HG03060 (cell line): Measurements from ENCODE around the gene RNF168.
"Not testable (repeated sequence)": the region's sequence is repeated elsewhere in the genome, so short reads cannot be mapped to it uniquely, and the experiment has no call there.

Experiments
- ATAC-seq: cut with Tn5 transposase; IDR thresholded peaks from one replicate; pipeline ENCODE4 v1.9.1; 2021; ENCODE audit warnings: low read depth, moderate number of reproducible peaks; ENCODE audit not compliant: unreplicated experiment

RNF168 gene, protein sequence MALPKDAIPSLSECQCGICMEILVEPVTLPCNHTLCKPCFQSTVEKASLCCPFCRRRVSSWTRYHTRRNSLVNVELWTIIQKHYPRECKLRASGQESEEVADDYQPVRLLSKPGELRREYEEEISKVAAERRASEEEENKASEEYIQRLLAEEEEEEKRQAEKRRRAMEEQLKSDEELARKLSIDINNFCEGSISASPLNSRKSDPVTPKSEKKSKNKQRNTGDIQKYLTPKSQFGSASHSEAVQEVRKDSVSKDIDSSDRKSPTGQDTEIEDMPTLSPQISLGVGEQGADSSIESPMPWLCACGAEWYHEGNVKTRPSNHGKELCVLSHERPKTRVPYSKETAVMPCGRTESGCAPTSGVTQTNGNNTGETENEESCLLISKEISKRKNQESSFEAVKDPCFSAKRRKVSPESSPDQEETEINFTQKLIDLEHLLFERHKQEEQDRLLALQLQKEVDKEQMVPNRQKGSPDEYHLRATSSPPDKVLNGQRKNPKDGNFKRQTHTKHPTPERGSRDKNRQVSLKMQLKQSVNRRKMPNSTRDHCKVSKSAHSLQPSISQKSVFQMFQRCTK

DNA sequence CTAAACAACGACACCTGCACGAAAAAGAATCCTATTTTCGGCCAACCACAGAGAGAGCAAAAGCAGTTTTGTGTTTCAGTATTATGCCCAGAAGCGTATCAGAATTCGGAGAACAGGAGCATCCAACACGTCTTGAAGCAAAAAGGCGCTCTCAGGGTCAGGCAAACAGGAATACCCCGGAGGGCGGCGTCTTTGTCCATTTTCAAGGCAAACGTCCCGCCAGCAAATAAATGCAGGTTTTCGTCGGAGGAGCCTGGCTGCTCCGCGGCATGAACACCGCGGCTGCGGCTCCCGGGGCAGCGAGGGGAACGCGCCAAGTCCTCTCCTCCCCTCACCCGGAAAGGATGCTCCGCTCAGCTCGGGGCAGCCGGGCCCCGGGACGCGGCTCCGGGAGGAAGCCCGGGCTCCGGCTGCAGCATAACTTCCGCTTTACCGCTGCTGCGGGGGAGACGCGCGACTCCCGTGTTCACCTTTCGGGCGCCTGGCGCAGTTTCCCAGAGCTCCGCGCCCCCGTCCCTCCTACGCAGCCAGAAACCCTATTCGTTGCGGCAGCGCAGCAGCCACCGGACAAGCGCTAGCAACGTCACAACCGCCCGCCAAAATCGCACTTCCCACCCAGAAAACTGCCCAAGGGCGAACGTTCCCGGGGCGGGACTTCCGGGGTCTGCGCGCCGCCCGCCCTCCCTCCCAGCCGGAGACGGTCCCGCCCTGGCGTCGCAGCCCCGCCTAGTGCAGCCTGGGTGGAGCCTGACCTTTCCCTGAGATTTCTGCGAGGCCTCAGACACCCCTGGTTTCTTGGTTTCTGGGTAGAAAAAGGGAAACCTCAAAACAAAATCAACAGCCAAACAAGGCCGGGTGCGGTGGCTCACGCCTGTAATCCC lies at the start of gene RNF168:
Gene RNF168 (minus strand): TSS at position 573 of the 881 bp plus-strand sequence. CDS start 595 bp downstream, outside the sequence.
- ATAC-seq: peak; percentile 74

DNA sequence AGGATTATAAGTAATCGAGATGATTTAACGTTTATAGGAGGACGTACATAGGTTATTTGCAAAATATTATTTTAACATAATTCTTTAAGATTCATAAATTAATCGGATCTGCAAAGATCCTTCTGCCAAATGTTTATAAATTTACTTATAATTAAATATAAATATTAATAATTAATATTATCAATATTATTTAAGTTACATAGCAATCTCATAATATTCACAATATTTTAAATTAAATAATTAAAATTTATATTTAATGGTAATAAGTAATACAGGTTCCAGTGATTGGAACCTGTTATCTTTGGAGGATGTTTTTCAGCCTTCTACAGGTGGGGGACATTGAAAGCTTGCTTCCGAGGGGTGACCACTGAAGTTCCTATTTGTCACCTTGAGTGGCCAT lies 48.7 kb upstream of the RNF168 start:
- no peak for ATAC-seq

DNA sequence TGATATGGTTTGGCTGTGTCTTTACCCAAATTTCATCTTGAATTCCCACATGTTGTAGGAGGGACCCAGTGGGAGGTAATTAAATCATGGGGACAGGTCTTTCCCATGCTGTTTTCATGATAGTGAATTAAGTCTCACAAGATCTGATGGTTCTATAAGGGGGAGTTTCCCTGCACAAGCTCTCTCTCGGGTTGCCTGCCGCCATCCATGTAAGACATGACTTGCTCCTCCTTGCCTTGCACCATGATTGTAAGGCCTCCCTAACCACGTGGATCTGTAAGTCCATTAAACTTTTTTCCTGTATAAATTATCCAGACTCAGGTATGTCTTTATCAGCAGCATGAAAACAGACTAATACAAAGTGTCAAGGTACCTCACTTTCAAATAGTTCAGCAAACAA lies 46.6 kb upstream of the RNF168 start:
- not testable (repeated sequence) for ATAC-seq

DNA sequence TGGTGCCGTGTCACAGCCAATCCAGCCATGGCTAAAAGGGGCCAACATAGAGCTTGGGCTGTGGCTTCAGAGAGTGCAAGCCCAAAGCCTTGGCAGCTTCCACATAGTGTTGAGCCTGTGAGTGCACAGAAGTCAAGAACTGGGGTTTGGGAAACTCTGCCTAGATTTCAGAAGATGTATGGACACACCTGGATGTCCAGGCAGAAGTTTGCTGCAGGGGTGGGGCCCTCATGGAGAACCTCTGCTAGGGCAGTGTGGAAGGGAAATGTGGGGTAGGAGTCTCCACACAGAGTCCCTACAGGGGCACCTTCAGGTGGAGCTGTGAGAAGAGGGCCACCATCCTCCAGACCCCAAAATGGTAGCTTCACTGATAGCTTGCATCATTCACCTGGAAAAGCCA lies 45.7 kb upstream of the RNF168 start:
- not testable (repeated sequence) for ATAC-seq

DNA sequence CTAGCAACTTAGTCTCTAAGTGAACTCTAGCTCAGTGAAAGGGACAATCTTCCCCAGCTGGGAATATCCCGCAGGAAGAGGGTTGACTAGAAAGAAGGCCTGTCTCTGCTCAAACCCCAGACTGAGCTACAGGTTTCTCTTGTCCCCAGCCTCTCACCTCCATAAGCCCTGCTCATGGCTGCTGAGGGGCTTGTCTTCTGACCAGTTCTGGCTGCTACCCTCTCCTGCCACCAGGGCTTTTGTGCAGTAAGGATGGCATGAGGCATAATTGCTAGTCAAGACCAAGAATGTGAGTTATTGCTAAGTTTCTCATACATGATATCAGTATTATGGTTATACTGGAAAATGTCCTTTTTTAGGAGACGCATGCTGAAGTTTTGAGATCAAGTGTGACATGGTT lies 43.5 kb upstream of the RNF168 start:
- no peak for ATAC-seq

DNA sequence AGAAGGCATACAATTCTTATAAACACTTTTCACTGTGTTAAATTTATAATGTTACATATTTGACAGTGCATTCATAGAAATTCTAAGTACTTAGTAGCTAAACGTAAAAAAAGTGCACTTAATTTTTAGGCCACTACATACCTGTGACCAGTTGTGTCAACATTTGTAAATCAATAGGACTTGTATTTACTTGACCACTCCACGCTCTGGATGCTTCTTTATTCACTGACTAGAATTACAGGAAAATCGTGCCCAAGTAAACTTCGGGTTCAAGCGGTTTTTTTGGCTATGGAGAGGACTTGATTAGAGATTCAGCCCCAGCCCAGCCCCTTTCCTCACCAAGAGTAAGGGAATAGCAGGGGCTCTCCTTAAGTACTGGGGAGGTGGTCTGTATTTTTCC lies 43.0 kb upstream of the RNF168 start:
- no peak for ATAC-seq

DNA sequence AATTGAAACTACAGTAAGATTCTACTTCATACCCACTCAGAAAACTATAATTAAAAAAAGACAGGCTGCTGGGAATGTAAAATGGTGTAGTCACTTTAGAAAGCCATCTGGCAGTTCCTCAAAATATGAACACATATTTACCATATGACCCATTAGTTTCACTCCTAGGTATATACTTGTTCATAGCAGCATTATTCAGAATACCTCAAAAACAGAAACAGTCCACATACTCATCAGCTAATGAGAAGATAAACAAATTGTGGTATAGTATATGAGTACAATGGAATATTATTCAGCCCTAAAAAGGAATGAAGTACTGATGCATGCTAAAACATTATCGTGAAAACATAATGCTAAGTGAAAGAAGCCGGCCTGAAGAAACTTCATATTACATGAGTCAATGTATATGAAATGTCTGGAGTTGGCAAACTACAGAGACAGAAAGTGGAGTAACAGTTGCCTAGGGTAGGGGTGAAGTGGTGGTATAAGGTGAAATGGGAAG lies 41.0 kb upstream of the RNF168 start:
- ATAC-seq: no peak

DNA sequence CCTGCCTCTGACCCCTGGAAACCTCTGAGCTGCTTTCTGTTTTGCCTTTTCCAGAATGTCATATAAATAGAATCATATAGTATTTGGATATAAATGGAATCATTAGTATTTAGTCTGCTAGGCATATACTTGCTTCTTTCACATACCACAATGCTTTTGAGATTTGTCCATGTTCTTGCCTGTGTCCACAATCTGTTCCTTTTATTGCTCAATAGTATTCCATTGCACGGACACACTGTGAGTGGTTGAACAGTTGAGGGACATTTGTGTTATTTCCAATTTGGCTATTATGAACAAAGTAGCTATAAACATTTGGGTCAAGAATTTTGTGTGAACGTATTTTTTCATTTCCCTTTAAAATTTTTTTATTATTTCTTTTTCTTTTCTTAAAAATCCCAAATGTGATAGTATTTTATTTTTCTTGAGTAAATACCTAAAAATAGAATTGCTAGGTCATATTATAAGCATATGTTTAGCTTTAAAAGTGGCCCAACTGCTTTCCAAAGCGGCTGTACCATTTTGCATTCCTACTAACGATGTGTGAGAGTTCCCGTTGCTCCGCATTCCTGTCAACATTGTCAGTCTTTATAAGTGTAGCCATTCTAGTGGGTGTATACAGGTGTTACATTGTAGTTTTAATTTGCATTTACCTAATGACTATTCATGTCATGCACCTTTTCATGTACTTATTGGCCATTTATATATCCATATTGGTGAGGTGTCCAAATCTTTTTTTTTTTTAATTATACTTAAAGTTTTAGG lies 38.3 kb upstream of the RNF168 start:
- no peak for ATAC-seq

DNA sequence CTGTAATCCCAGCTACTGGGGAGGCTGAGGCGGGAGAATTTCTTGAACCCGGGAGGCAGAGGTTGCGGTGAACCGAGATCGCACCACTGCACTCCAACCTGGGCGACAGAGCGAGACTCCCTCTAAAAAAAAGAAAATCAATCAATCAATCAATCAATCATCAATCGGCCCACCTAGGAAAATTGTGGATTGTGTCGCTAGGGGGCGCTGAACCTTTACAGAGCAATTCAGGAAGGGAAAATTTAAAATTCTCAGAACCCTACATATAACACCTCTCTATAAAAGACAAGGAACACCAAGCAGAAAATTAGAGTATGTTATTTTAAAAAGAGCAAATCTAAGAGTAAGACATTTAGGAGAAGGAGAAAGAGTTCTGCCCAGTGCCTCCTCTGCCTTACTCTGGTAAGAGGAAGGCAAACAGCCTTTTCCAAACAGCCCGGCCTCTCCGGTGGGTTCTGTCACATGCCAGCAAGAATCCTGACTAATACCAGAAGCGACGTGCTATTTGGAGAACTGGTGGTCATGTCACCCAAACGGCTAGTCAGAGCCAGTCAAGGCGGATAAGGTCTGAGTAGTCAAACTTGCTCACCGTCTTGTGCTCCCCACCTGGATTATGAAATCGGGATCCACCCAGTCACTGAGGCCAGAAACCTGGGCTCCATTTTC lies 33.9 kb upstream of the RNF168 start:
- no peak for ATAC-seq

DNA sequence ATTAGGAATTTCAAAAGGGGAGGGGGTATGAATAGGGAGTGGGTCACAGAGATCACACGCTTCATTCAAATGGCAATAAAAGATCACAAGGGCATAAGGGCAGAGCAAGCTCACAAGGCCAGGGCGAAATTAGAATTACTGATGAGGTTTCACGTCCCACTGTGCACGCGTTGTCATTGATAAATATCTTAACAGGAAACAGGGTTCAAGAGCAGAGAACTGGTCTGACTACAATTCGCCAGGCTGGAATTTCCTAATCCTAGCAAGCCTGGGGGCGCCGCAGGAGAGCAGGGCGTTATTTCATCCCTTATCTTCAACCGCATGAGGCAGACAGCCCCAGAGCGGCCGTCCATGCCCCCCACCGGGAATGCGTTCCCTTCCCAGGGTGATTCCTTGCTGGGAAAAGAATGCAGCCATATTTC lies 29.7 kb upstream of the RNF168 start:
- no peak for ATAC-seq

DNA sequence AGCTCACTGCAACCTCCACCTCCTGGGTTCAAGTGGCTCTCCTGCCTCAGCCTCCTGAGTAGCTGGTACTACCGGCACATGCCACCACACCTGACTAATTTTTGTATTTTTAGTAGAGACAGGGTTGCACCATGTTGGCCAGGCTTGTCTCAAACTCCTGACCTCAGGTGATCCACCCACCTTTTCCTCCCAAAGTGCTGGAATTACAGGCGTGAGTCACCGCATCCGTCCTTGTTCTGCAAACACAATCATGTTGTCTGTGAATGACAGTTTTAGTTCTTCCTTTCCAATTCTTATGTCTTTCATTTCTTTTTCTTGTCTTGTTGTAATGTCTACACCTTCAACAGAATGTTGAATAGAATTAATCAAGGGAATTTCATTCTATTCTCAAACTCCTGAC lies 27.9 kb upstream of the RNF168 start:
- ATAC-seq: no peak

DNA sequence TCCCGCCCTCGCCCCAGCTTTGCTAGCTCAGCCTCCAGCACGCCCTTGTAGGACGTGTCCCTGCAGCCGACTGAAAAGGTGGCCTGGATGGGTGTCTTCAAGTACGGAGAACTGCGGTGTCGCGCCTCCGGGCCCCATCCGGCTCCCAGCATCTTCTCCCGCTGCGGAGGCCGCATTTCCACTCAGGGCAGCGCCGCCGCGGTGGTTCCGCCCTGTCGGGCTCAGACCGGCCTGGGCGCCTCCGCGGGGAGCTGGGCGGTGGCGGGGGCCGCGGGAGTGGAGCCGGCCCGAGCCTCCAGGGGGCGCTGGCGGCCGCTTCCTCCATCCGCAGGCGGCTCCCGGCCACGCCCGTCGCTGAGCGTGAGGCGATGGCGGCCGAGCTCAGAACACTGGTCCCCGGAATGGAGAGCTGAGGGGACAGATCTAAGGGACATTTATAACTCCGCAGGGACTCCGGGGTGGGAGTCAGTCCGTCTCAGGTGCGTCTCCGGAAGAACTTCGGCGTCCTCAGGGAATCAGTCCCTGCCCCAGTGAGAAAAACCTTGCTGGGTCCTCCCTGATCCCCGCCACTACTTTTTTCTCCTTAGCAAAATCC lies 25.2 kb upstream of the RNF168 start:
- no peak for ATAC-seq

DNA sequence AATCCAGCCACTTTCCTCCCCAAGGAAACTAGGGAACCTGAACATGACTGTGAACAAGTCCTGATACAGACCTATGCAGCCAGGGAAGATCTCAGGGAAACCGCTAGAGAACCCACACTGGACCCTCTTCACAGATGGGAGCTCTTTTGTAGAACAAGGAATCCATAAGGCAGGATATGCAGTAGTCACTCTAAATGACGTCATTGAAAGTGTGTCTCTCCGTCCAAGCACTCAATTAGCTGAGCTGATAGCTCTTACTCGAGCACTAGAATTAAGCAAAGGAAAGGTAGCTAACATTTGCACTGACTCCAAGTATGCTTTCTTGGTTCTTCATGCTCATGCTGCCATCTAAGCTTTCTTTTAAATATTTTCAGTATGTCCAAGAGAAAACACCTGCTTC lies 21.6 kb upstream of the RNF168 start:
- ATAC-seq: no peak

DNA sequence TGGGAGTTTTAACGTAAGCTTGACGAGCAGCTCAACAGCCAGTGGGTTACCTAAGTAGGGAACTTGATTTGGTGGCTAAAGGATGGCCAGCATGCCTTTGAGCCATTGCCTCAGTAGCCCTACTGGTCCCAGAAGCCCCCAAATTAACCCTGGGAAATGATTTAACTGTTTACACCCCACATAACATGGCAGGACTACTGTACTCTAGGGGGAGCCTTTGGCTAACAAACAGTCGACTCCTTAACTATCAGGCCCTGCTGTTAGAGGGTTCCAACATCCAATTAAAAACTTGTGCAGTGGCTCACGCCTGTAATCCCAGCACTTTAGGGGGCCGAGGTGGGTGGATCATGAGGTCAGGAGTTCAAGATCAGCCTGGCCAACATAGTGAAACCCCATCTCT lies 21.0 kb upstream of the RNF168 start:
- ATAC-seq: no peak

DNA sequence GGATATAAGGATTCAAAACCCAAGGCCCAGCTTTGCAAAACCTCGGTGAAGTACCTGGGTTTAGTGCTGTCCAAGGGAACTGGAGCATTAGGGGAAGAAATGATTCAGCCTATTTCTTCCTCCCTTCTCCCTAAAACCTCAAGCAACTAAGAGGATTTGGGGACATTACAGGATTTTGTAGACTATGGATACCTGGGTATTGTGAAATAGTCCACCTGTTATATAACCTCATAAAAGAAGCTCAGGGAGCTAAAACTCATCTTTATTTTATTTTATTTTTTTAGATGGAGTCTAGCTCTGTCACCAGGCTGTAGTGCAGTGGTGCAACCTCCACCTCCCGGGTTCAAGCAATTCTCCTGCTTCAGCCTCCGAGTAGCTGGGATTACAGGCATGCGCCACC lies 20.3 kb upstream of the RNF168 start:
- no peak for ATAC-seq

DNA sequence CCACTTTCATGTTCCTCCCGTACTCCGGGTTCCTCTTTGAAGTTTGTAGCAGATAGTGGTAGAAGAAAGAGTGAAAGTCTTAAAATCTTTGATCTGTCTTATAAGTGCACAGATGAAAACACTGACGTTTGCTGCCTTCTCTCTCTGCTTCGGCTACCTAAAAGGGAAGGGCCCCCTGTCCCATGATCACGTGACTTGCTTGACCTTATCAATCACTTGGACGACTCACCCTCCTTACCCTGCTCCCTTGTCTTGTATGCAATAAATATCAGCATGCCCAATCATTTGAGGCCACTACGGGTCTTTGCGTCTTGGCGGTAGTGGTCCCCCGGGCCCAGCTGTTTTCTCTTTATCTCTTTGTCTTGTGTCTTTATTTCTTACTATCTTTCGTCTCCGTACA lies 17.7 kb upstream of the RNF168 start:
- ATAC-seq: not testable (repeated sequence)

DNA sequence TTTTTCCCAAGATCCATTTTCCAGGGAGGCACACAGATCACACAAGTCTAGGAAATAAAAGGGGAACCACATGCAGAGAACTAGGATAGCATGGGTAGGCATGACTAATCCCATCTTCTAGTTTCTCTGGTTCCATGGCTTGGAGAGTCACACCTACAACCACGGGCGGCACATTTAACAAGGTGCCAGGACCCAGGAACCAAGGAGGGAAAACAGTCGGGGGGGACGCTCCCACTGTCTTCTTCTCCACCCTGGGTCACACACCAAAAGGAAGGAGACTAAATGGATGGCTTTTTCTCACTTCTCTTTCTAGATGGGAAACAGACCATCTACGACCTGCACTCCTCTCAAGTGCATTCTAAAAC lies 16.1 kb upstream of the RNF168 start:
- no peak for ATAC-seq

DNA sequence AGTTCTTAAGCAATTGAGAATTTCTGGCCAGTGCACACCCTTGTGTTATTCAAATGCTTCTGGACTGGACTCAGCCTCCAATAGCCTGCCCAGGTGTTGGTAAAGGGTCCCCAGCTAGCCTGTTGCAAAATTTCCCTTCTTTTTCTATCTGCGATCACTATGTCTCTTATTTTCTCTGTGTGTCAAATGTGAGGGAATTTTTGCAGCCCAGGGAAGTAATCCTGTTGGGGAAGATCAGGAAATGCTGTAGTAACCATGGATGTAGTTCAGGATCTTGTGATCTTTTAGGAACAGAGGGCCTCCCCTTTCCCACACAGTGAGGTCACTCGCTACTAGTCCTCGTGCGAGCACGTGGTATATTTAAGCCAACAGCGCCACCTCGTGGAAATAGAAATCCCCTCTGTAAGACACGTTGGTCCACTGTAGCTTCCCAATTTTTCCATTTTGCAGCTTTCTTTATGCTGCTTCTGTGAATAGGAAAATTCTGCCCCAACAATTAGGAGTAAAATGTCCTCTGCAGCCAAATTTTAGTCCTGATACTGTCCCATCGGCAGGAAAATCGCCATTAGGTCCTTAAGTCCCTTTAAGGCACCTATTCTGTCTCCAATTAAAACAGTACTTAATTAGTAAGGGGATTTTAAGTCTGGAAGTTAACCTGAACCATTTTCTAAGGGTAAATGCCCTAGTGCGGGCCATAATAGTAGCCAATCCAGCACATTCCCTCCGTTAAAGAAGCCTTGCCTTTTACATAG lies 15.6 kb upstream of the RNF168 start:
- no peak for ATAC-seq

DNA sequence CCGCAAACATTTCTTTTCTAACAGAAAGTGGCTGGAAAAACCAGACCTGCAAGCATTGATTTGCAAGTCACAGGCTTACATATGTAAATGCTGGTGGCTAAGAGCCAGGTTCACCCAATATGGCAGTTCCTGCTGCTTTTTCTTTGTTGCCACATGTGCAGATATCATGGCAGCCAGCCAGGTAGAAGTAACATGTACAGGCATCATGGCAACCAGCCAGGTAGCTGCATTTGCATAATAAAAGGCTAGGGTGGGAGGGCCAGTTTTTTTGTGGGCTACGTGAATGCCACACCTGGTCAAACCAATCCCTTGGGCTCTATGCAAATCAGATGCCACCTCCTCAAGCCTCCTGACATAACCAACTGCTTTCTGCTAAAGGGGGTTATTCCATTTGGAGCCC lies 14.4 kb upstream of the RNF168 start:
- no peak for ATAC-seq
